ENCODE results near the gene SLC25A46. TPM values are rescaled to one million over a fixed set of nuclear protein-coding genes. Genes with fewer than 3 reads are reported as not detected.
A peak's percentile ranks its signal among the peaks of the same experiment; 100 is the strongest.
"Not testable (repeated sequence)": the region's sequence is repeated elsewhere in the genome, so short reads cannot be mapped to it uniquely, and the experiment has no call there.

SLC25A46 gene
- total RNA-seq (2014; rRNA removed; shearing (Covaris generic); ENCODE audit: low replicate concordance) = 99.9 and 126 TPM in 2 replicates

GRCh38 chr5:110738812-110739651 lies at the start of gene SLC25A46:
Gene SLC25A46, plus strand, starts transcription at chr5:110739007. Its CDS starts 113 bp downstream, at chr5:110739120.
- Histone ChIP-seq H3K36me3 (peaks cover 16% of the 10 kb centered on the region), H3K9me3 (no peaks in the 10 kb centered on the region), H3K27me3 (peaks cover 3% of the 10 kb centered on the region; the same call in 1 of the 2 replicates), H3K4me3 (peak within 1 kb of the TSS; percentile 87)
- peak; percentile 90 for DNase-seq

- not testable (repeated sequence) for DNase-seq, H3K4me3 ChIP-seq, H3K36me3 ChIP-seq, H3K9me3 ChIP-seq
- peaks cover 15% of the 10 kb centered on the region for H3K27me3 ChIP-seq
These were observed 48.2 kb upstream of the SLC25A46 start for GRCh38 chr5:110690587-110690986.

GRCh38 chr5:110692669-110693068 lies 46.1 kb upstream of the SLC25A46 start:
- DNase-seq, H3K4me3 ChIP-seq, H3K9me3 ChIP-seq, H3K36me3 ChIP-seq: not testable (repeated sequence)
- peaks cover 18% of the 10 kb centered on the region for H3K27me3 ChIP-seq

- no peak overlapping the region for H3K4me3 ChIP-seq
- no peaks in the 10 kb centered on the region for H3K9me3 ChIP-seq
- no peak for DNase-seq
- H3K27me3 ChIP-seq = peaks cover 71% of the 10 kb centered on the region
- no peaks in the 10 kb centered on the region for H3K36me3 ChIP-seq
These were observed 36.5 kb upstream of the SLC25A46 start for GRCh38 chr5:110702300-110702699.

GRCh38 chr5:110702704-110703103 lies 36.1 kb upstream of the SLC25A46 start:
- Histone ChIP-seq H3K27me3 (peaks cover 71% of the 10 kb centered on the region), H3K36me3 (no peaks in the 10 kb centered on the region), H3K4me3 (no peak overlapping the region), H3K9me3 (no peaks in the 10 kb centered on the region)
- no peak for DNase-seq

GRCh38 chr5:110703481-110703880 lies 35.3 kb upstream of the SLC25A46 start:
- H3K27me3 ChIP-seq = peaks cover 72% of the 10 kb centered on the region
- H3K36me3 ChIP-seq = no peaks in the 10 kb centered on the region
- no peak for DNase-seq
- no peak overlapping the region for H3K4me3 ChIP-seq
- H3K9me3 ChIP-seq = no peaks in the 10 kb centered on the region

- H3K9me3 ChIP-seq = no peaks in the 10 kb centered on the region; the same call in 1 of the 2 replicates
- no peaks in the 10 kb centered on the region for H3K36me3 ChIP-seq
- no peak for DNase-seq
- H3K27me3 ChIP-seq = peaks cover 56% of the 10 kb centered on the region
- no peak overlapping the region for H3K4me3 ChIP-seq
These were observed 33.5 kb upstream of the SLC25A46 start for GRCh38 chr5:110705349-110705748.

GRCh38 chr5:110707260-110707844 lies 31.5 kb upstream of the SLC25A46 start:
- H3K36me3 ChIP-seq = no peaks in the 10 kb centered on the region
- peaks cover 45% of the 10 kb centered on the region for H3K27me3 ChIP-seq
- DNase-seq = no peak

GRCh38 chr5:110716247-110717245 lies 22.3 kb upstream of the SLC25A46 start:
- DNase-seq = no peak
- Histone ChIP-seq H3K27me3 (no peaks in the 10 kb centered on the region; the same call in 1 of the 2 replicates), H3K9me3 (no peaks in the 10 kb centered on the region), H3K36me3 (no peaks in the 10 kb centered on the region), H3K4me3 (no peak overlapping the region)

More at GRCh38 chr5:110707260-110707844, 31.5 kb upstream of the SLC25A46 start:
- H3K9me3 ChIP-seq = no peaks in the 10 kb centered on the region; the same call in 1 of the 2 replicates
- H3K4me3 ChIP-seq = no peak overlapping the region

- Histone ChIP-seq H3K27me3 (no peaks in the 10 kb centered on the region; the same call in 1 of the 2 replicates), H3K4me3 (no peak overlapping the region), H3K36me3 (no peaks in the 10 kb centered on the region), H3K9me3 (no peaks in the 10 kb centered on the region)
- DNase-seq = no peak
These were observed 20.5 kb upstream of the SLC25A46 start for GRCh38 chr5:110718311-110718710.

GRCh38 chr5:110726249-110727024 lies 12.4 kb upstream of the SLC25A46 start, which contains the start of gene TMEM232:
Gene TMEM232, minus strand, starts transcription at chr5:110726671. Its CDS starts 59,319 bp downstream, at chr5:110667352.
- H3K9me3 ChIP-seq = no peaks in the 10 kb centered on the region
- peak within 1 kb of the TSS; percentile 35 for H3K4me3 ChIP-seq
- DNase-seq = peak; percentile 63
- H3K36me3 ChIP-seq = no peaks in the 10 kb centered on the region
- H3K27me3 ChIP-seq = no peaks in the 10 kb centered on the region

- no peak for DNase-seq
- peak overlapping the region; percentile 35 for H3K4me3 ChIP-seq
- H3K27me3 ChIP-seq = no peaks in the 10 kb centered on the region
- no peaks in the 10 kb centered on the region for H3K36me3 ChIP-seq
- no peaks in the 10 kb centered on the region for H3K9me3 ChIP-seq
These were observed 11.8 kb upstream of the SLC25A46 start for GRCh38 chr5:110727025-110727314.

GRCh38 chr5:110731499-110731898 lies 7.3 kb upstream of the SLC25A46 start:
- H3K4me3 ChIP-seq, H3K9me3 ChIP-seq, H3K27me3 ChIP-seq, DNase-seq, H3K36me3 ChIP-seq: not testable (repeated sequence)

GRCh38 chr5:110734101-110734500 lies 4.7 kb upstream of the SLC25A46 start:
- H3K9me3 ChIP-seq = no peaks in the 10 kb centered on the region
- no peak for DNase-seq
- H3K27me3 ChIP-seq = peaks cover 3% of the 10 kb centered on the region; the same call in 1 of the 2 replicates

GRCh38 chr5:110735556-110735955 lies 3.3 kb upstream of the SLC25A46 start:
- H3K4me3 ChIP-seq = no peak overlapping the region
- DNase-seq = no peak
- no peaks in the 10 kb centered on the region for H3K9me3 ChIP-seq
- H3K36me3 ChIP-seq = 0 out of 2 replicates have a peak, but pooled peaks cover 3% of the 10 kb centered on the region
- H3K27me3 ChIP-seq = peaks cover 3% of the 10 kb centered on the region; the same call in 1 of the 2 replicates

More at GRCh38 chr5:110734101-110734500, 4.7 kb upstream of the SLC25A46 start:
- H3K36me3 ChIP-seq = no peaks in the 10 kb centered on the region
- H3K4me3 ChIP-seq = no peak overlapping the region

- Histone ChIP-seq H3K27me3 (peaks cover 3% of the 10 kb centered on the region; the same call in 1 of the 2 replicates), H3K9me3 (no peaks in the 10 kb centered on the region), H3K36me3 (0 out of 2 replicates have a peak, but pooled peaks cover 3% of the 10 kb centered on the region), H3K4me3 (no peak overlapping the region)
- DNase-seq = no peak
These were observed 2.1 kb upstream of the SLC25A46 start for GRCh38 chr5:110736753-110737152.
